Measurements from ENCODE around the gene NPHS1.

The NPHS1 gene

DNA sequence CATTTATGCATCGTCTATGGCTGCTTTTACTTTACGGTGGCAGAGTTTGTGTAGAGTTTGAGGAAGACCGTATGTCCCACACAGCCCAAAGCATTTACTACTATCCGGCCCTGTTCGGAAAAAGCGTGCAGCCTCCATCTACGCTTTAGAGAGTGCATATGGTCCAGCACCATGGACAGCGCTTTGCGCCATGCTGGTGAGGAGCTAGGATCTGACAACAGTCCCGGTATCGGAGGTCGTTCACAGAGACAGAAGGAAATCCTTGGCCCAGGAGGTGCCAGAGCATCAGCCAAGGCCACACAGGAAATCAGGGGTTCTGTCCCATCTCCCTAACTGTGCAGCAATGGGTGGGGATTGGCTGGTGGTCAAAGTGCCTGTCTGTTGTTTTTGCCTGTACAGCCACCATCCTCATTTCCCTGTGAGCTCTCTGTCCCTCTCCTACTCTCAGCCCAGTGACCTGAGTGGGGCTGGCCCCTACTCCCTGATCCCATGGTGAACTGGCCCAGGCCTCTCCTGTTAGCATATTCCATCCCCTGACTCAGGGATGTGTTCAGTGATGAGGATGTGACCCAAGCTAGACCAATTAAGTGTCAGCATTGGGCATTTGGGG is 23.5 kb downstream of the NPHS1 start:
- in situ Hi-C loops (cut with MboI; ENCODE audit: low sequenced_read_pairs, unreplicated experiment): no loop called here
- peak; percentile 64 for DNase-seq (ENCODE audit: low spot score)

DNA sequence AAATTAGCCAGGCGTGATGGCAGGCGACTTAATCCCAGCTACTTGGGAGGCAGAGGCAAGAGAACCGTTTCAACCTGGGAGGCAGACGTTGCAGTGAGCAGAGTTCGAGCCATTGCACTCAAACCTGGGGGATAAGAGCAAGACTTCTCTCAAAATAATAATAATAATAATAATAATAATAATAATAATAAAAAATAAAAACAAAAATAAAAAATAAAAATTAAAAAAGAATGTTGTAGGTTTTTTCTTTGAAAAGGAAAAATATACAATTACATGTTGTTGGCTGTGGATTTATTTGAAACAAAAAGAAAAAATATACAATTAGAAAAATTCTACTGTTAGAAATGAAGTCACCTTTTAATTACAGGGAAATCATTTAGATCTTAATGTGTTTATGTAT is 28.2 kb downstream of the NPHS1 start:
- TF ChIP-seq CTCF (IDR thresholded peaks at IDR 0.05; ENCODE audit: borderline replicate concordance, control extremely low read depth, extremely low read depth, insufficient read depth, missing control alignments): no peak
- DNase-seq (ENCODE audit: low spot score): no peak
- in situ Hi-C loops (cut with MboI; ENCODE audit: low sequenced_read_pairs, unreplicated experiment): no loop called here

More for the DNA sequence above, 23.5 kb downstream of the NPHS1 start:
- TF ChIP-seq CTCF (IDR thresholded peaks at IDR 0.05; ENCODE audit: borderline replicate concordance, control extremely low read depth, extremely low read depth, insufficient read depth, missing control alignments): no peak

DNA sequence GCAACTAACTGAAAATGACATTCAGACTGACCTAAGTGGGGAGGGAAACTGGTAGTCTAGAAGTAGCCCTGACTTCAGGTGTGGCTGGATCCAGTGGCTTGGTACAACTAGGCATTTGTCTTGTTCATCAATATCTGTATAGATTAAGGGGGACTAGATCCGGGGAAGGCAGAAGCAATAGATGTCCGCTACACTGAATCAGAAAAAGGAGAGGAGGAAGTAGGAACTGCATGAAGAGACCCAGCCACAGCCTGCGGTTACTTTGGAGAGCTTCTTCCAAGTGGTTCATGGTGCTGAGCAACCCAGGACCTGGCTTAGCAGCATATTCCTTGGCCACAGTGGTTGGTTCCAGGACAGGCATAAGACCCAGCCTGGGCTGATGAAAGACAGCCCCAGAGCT is 29.7 kb downstream of the NPHS1 start:
- in situ Hi-C loops (cut with MboI; ENCODE audit: low sequenced_read_pairs, unreplicated experiment): no loop called here

DNA sequence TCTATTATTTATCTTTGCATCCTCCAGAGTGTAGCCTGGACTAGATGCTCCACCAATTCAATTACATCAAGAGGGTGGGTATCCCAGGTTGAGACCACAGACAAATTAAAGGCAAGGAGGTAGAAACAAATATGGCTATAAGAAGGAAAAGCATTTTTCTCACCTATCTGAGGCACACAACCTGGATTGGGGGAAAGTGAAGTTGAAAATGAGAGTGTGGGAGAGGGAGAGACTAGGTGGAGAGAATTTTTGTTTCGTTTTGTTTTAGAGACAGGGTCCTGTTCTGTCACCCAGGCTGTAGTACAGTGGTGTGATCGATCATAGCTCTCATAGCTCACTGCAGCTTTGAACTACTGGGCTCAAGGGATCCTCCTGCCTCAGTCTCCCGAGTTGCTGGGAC is 33.9 kb downstream of the NPHS1 start:
- in situ Hi-C loops (cut with MboI; ENCODE audit: low sequenced_read_pairs, unreplicated experiment): no loop called here
- no peak for TF ChIP-seq CTCF (IDR thresholded peaks at IDR 0.05; ENCODE audit: borderline replicate concordance, control extremely low read depth, extremely low read depth, insufficient read depth, missing control alignments)
- DNase-seq (ENCODE audit: low spot score): no peak

More for the DNA sequence above, 29.7 kb downstream of the NPHS1 start:
- TF ChIP-seq CTCF (IDR thresholded peaks at IDR 0.05; ENCODE audit: borderline replicate concordance, control extremely low read depth, extremely low read depth, insufficient read depth, missing control alignments): no peak
- no peak for DNase-seq (ENCODE audit: low spot score)

- DNase-seq (ENCODE audit: low spot score): no peak
- in situ Hi-C loops (cut with MboI; ENCODE audit: low sequenced_read_pairs, unreplicated experiment): no loop called here
- TF ChIP-seq CTCF (IDR thresholded peaks at IDR 0.05; ENCODE audit: borderline replicate concordance, control extremely low read depth, extremely low read depth, insufficient read depth, missing control alignments): no peak
Measured at GRCh38 chr19:35816846-35817245, 35.5 kb downstream of the NPHS1 start.

DNA sequence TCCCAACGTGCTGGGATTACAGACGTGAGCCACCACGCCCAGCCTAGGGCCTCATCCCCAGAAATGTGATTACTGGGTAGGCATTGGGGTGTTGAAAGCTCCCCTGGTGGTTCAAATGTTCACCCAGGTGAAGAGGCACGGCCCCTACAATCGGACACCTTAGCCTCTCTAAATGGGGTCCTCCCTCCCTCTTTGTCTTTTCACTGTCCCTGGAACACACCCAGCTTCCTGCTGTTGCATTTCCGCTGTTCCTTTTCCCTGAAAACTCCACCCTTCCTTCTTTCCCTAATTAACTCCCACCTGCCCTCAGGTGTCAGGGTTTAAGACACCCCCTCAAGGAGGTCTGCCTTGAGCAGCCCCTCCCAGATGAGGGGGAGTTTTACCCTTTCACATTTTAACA is 36.0 kb downstream of the NPHS1 start:
- in situ Hi-C loops (cut with MboI; ENCODE audit: low sequenced_read_pairs, unreplicated experiment): no loop called here
- TF ChIP-seq CTCF (IDR thresholded peaks at IDR 0.05; ENCODE audit: borderline replicate concordance, control extremely low read depth, extremely low read depth, insufficient read depth, missing control alignments): no peak
- no peak for DNase-seq (ENCODE audit: low spot score)
